BE2C (cell line): Measurements from ENCODE around the gene UBE2L5.
A peak's percentile ranks its signal among the peaks of the same experiment; 100 is the strongest.

Experiments
- DNase-seq: peaks from one replicate; pipeline ENCODE4 v3.0.0-alpha.2; 2020
- H3K27me3 ChIP-seq: fragments of 250-450 bp; sonication (Bioruptor Pico); 2 replicates; pipeline ENCODE4 v1.5.1; 2020; ENCODE audit warnings: mild to moderate bottlenecking
- H3K36me3 ChIP-seq: fragments of 250-450 bp; sonication (Bioruptor Pico); 2 replicates; pipeline ENCODE4 v1.5.1; 2020; ENCODE audit warnings: mild to moderate bottlenecking
- H3K4me1 ChIP-seq: fragments of 250-450 bp; sonication (Bioruptor Pico); 2 replicates; pipeline ENCODE4 v1.5.1; 2020
- H3K4me3 ChIP-seq: 2 replicates; pipeline ENCODE4 v1.5.1; 2011; ENCODE audit warnings: low read depth, low read length
- H3K9me3 ChIP-seq: fragments of 250-450 bp; sonication (Bioruptor Pico); 2 replicates; pipeline ENCODE4 v1.5.1; 2020
- CTCF ChIP-seq: IDR thresholded peaks from 2 replicates; pipeline ENCODE4 v1.5.1; 2012; ENCODE audit warnings: mild to moderate bottlenecking, low read depth, low read length

The UBE2L5 gene

GRCh38 chr13:30466358-30466714 is 44.0 kb downstream of the UBE2L5 start:
- TF ChIP-seq CTCF, result no peak
- Histone ChIP-seq H3K4me3 (peak overlapping the region; percentile 67), H3K27me3 (no peaks in the 10 kb centered on the region), H3K9me3 (no peaks in the 10 kb centered on the region), H3K4me1 (peaks cover 7% of the 10 kb centered on the region), H3K36me3 (peaks cover 31% of the 10 kb centered on the region)
- DNase-seq, result peak; percentile 18

- no peak for DNase-seq
- Histone ChIP-seq H3K27me3 (no peaks in the 10 kb centered on the region), H3K9me3 (no peaks in the 10 kb centered on the region), H3K36me3 (peaks cover 26% of the 10 kb centered on the region), H3K4me1 (peaks cover 7% of the 10 kb centered on the region; the same call in 1 of the 2 replicates), H3K4me3 (peak overlapping the region; percentile 67)
- no peak for TF ChIP-seq CTCF
Observed at GRCh38 chr13:30466841-30467252, 44.6 kb downstream of the UBE2L5 start.

- Histone ChIP-seq H3K36me3 (no peaks in the 10 kb centered on the region), H3K27me3 (no peaks in the 10 kb centered on the region), H3K9me3 (no peaks in the 10 kb centered on the region), H3K4me1 (no peaks in the 10 kb centered on the region), H3K4me3 (no peak overlapping the region)
- no peak for DNase-seq
- no peak for TF ChIP-seq CTCF
Observed at GRCh38 chr13:30473675-30474074, 51.4 kb downstream of the UBE2L5 start.

GRCh38 chr13:30477346-30478195 is 55.3 kb downstream of the UBE2L5 start:
- no peak for DNase-seq

More at GRCh38 chr13:30477346-30478195, 55.3 kb downstream of the UBE2L5 start:
- Histone ChIP-seq H3K36me3 (no peaks in the 10 kb centered on the region), H3K4me3 (no peak overlapping the region), H3K9me3 (no peaks in the 10 kb centered on the region), H3K27me3 (no peaks in the 10 kb centered on the region), H3K4me1 (no peaks in the 10 kb centered on the region)
- TF ChIP-seq CTCF, result no peak
